OCI-LY3 (cell line): ENCODE results near the gene CALY.
"Not testable (repeated sequence)": the region's sequence is repeated elsewhere in the genome, so short reads cannot be mapped to it uniquely, and the experiment has no call there.

Experiments used
- H2AFZ ChIP-seq: fragments of 200-600, 300-600 bp; shearing (Covaris generic); 2 replicates; pipeline ENCODE4 v1.6.0; 2014; ENCODE audit warnings: antibody characterized with exemption, low read depth, low read length
- H3K27ac ChIP-seq: fragments of 200-600, 300-600 bp; sonication (generic); 2 replicates; pipeline ENCODE4 v1.5.1; 2014; ENCODE audit warnings: mild to moderate bottlenecking, low read length, moderate library complexity, mixed read lengths
- H3K27me3 ChIP-seq: fragments of 200-600, 300-600 bp; sonication (generic); 2 replicates; pipeline ENCODE4 v1.6.1; 2014; ENCODE audit warnings: low read depth, low read length, mixed read lengths
- H3K36me3 ChIP-seq: fragments of 200-600, 300-600 bp; sonication (generic); replicated peaks from 2 replicates; pipeline ENCODE3; 2014; ENCODE audit warnings: low read depth, low read length, mixed read lengths
- H3K4me1 ChIP-seq: fragments of 300-600, 200-600 bp; sonication (generic); 2 replicates; pipeline ENCODE4 v1.6.1; 2014; ENCODE audit warnings: low read length, mixed read lengths
- H3K4me2 ChIP-seq: fragments of 200-600, 300-600 bp; sonication (generic); 2 replicates; pipeline ENCODE4 v1.6.1; 2014; ENCODE audit warnings: low read length, mixed read lengths
- H3K4me3 ChIP-seq: fragments of 300-600, 200-600 bp; sonication (generic); 2 replicates; pipeline ENCODE4 v1.5.1; 2014; ENCODE audit warnings: antibody characterized with exemption, mild to moderate bottlenecking, low read length, moderate library complexity
- H3K79me2 ChIP-seq: fragments of 300-600, 200-600 bp; shearing (Covaris generic); 2 replicates; pipeline ENCODE4 v1.6.1; 2014; ENCODE audit warnings: mild to moderate bottlenecking, low read length, mixed read lengths
- H3K9ac ChIP-seq: fragments of 300-600, 200-600 bp; shearing (Covaris generic); 2 replicates; pipeline ENCODE4 v1.6.0; 2014; ENCODE audit warnings: mild to moderate bottlenecking, low read length, moderate library complexity
- H3K9me3 ChIP-seq: fragments of 200-600, 300-600 bp; shearing (Covaris generic); 2 replicates; pipeline ENCODE4 v1.6.1; 2014; ENCODE audit warnings: low read length, mixed read lengths; ENCODE audit not compliant: insufficient read depth
- H4K20me1 ChIP-seq: fragments of 200-600, 300-600 bp; sonication (generic); 2 replicates; pipeline ENCODE4 v1.6.1; 2016; ENCODE audit warnings: low read length, mixed read lengths; ENCODE audit not compliant: insufficient read depth
- EZH2phosphoT487 ChIP-seq: fragments of 200-600 bp; shearing (Covaris generic); IDR thresholded peaks from 2 replicates; pipeline ENCODE4 v1.6.1; 2018; ENCODE audit warnings: antibody characterized with exemption, mixed run types, low read depth
- TF ChIP-seq, protein P1 (sequence below): fragments of 200-600, 300-600 bp; sonication (generic); IDR thresholded peaks from 2 replicates; pipeline ENCODE4 v1.5.1; 2014; ENCODE audit warnings: antibody characterized with exemption, low read length, low read depth

The CALY gene

DNA sequence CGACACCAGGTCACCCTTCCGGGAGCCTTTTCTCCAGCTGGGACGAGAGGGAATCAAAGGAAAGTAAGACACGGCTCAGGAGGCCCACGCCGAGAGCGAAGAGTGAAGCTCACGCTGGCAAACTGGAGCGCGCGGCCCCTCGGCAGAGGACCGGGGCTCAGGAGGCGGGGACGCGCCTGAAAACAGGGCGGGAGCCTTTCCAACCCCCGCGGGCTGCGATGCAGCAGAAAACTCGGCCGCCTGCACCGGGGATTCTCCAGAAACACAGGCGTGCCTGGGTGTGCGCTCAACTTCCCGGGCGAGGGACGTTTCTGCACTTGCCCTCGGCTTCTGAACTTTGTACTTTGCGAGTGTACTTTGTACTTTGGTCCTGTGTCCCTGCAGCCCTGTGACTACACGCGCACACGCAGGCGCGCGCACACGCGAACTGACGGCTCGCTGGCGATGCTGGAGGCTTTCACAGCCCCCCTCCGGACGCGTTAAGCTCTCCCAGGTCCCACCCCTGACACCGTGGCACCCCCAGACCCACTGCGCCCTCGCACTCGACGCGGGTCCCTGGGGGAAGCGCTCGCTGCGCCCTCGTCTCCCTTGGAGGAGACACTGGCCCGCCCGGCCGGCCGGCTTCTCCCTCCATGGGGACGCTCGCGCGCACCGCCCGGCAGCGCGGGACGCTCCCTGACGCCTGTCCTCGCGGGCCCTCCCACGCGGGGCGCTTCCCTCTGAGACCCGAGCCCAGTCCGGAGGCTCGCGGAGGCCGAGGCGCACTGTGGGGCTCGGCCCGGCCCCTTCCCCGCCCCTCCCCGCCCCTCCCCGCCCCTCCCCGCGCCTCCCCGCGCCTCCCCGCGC, 41.8 kb upstream of the CALY start:
- TF ChIP-seq, protein P1, sequence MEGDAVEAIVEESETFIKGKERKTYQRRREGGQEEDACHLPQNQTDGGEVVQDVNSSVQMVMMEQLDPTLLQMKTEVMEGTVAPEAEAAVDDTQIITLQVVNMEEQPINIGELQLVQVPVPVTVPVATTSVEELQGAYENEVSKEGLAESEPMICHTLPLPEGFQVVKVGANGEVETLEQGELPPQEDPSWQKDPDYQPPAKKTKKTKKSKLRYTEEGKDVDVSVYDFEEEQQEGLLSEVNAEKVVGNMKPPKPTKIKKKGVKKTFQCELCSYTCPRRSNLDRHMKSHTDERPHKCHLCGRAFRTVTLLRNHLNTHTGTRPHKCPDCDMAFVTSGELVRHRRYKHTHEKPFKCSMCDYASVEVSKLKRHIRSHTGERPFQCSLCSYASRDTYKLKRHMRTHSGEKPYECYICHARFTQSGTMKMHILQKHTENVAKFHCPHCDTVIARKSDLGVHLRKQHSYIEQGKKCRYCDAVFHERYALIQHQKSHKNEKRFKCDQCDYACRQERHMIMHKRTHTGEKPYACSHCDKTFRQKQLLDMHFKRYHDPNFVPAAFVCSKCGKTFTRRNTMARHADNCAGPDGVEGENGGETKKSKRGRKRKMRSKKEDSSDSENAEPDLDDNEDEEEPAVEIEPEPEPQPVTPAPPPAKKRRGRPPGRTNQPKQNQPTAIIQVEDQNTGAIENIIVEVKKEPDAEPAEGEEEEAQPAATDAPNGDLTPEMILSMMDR, result no peak
- TF ChIP-seq EZH2phosphoT487, result no peak
- peak overlapping the region; percentile 81 for H3K4me3 ChIP-seq
- H3K27me3 ChIP-seq, result no peaks in the 10 kb centered on the region
- peak overlapping the region; percentile 20; the same call in 1 of the 2 replicates for H2AFZ ChIP-seq
- H3K79me2 ChIP-seq, result no peaks in the 10 kb centered on the region
- H3K4me1 ChIP-seq, result peaks cover 23% of the 10 kb centered on the region
- no peaks in the 10 kb centered on the region for H3K9me3 ChIP-seq
- H3K27ac ChIP-seq, result no peak overlapping the region; the same call in 1 of the 2 replicates
- H3K4me2 ChIP-seq, result peak overlapping the region; percentile 78
- H4K20me1 ChIP-seq, result no peaks in the 10 kb centered on the region
- no peaks in the 10 kb centered on the region for H3K36me3 ChIP-seq
- peak overlapping the region; percentile 61 for H3K9ac ChIP-seq

DNA sequence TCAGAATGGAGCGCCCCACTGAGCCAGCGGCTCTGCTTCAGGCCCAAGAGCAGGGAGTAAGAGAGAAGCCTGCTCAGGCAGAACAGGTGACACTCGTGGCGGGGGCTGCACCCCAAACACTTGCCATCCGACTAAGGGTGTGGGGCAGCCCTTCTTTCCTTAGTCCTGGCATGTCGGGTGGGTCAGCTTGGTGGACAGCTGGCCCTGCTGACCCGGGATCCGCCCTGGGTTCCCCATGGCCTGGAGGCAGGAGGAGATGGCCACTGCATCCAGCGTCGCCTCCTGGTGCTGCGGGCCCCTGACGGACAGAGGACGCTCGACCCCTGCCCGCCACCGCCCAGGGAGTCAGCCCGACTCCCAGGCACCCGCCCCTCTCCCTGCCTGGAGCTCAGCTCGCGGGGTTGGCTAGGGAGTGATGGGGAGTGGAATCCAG, 41.1 kb upstream of the CALY start:
- peaks cover 23% of the 10 kb centered on the region for H3K4me1 ChIP-seq
- H3K27ac ChIP-seq, result no peak overlapping the region
- H3K36me3 ChIP-seq, result no peaks in the 10 kb centered on the region
- H3K4me2 ChIP-seq, result peak overlapping the region; percentile 78
- H3K9ac ChIP-seq, result peak overlapping the region; percentile 61
- no peak overlapping the region; the same call in 1 of the 2 replicates for H2AFZ ChIP-seq
- TF ChIP-seq EZH2phosphoT487, result no peak
- TF ChIP-seq, protein P1, result no peak
- no peaks in the 10 kb centered on the region for H3K9me3 ChIP-seq
- H4K20me1 ChIP-seq, result no peaks in the 10 kb centered on the region
- H3K4me3 ChIP-seq, result peak overlapping the region; percentile 81
- no peaks in the 10 kb centered on the region for H3K79me2 ChIP-seq
- H3K27me3 ChIP-seq, result no peaks in the 10 kb centered on the region

DNA sequence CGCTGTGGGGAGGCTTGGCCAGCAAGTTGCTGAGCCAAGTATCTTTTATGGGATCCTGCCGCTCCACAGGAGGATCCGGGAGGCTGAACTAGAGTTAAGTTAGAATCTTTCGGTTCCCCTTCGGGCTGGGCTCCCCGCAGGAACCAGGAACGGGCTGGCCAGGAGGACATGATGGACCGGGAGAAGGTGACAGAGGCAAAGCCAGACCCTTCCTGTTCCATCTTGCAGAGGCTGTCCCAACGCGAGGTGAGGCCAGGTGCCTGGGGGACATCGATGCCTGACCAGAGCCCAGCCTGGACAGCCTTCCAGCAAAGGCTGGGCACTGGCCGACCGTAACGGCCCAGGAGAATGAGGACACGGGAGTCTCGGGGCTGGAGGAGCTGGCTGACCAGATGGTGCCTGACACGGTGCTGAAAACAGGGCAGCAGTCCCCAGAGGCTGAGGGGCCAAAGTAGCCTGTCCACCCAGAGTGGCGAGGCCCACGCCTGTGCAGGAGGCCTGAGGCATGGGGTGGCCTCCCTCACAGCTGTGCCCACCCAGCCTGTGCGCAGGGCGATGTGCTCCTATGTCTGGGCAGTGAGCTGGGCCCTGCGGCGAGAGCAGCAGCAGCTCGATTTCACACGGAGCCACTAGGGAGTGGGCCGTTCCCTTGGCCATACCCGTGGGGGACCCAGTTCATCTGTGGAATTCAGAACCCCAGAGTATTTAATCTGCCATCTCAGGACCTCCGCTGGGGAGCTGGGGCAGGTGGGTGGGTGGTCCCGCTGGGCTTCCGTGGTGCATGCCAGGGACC, 40.5 kb upstream of the CALY start:
- H3K27me3 ChIP-seq, result no peaks in the 10 kb centered on the region
- no peak for TF ChIP-seq EZH2phosphoT487
- TF ChIP-seq, protein P1, result no peak
- H3K79me2 ChIP-seq, result no peaks in the 10 kb centered on the region
- H3K4me3 ChIP-seq, result no peak overlapping the region
- H3K4me2 ChIP-seq, result no peak overlapping the region
- no peak overlapping the region for H3K9ac ChIP-seq
- H4K20me1 ChIP-seq, result no peaks in the 10 kb centered on the region
- H3K9me3 ChIP-seq, result no peaks in the 10 kb centered on the region
- H2AFZ ChIP-seq, result no peak overlapping the region
- H3K27ac ChIP-seq, result no peak overlapping the region
- H3K36me3 ChIP-seq, result no peaks in the 10 kb centered on the region
- peaks cover 23% of the 10 kb centered on the region for H3K4me1 ChIP-seq

DNA sequence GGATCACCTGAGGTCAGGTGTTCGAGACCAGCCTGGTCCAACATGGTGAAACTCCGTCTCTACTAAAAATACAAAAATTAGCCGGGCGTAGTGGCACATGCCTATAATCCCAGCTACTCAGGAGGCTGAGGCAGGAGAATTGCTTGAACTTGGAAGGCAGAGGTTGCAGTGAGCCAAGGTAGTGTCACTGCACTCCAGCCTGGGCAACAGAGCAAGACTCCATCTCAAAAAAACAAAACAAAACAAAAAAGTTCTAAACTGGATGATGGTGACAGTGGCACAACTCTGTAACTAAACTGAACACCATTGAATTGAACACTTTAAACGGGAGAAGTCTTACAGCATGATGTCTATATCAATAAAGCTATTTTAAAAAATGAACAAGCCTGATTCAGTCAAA, 39.5 kb upstream of the CALY start:
- not testable (repeated sequence) for H2AFZ ChIP-seq, H3K79me2 ChIP-seq, H3K9me3 ChIP-seq, H3K27me3 ChIP-seq, H4K20me1 ChIP-seq, H3K9ac ChIP-seq, H3K36me3 ChIP-seq, H3K4me2 ChIP-seq, H3K4me3 ChIP-seq, H3K27ac ChIP-seq
- peaks cover 23% of the 10 kb centered on the region for H3K4me1 ChIP-seq
